Nephron (organoid): ENCODE measurements around the gene USP30.
A peak's percentile ranks its signal among the peaks of the same experiment; 100 is the strongest.

ENCODE experiments used
- H3K27ac Mint-ChIP-seq, 3 experiments: 2 replicates each; pipeline ENCODE4 v1.8.0; 2020; ENCODE audit warnings: mixed read lengths in 3 of 3, mild to moderate bottlenecking in 2 of 3, moderate library complexity in 1 of 3
- H3K27me3 Mint-ChIP-seq: 2 replicates; pipeline ENCODE4 v1.8.0; 2021; ENCODE audit warnings: low read depth, mild to moderate bottlenecking, moderate library complexity, mixed read lengths
- H3K36me3 Mint-ChIP-seq: 2 replicates; pipeline ENCODE4 v1.8.0; 2020; ENCODE audit warnings: low read depth, mixed read lengths
- H3K4me1 Mint-ChIP-seq: 2 replicates; pipeline ENCODE4 v1.8.0; 2020; ENCODE audit warnings: mixed read lengths
- H3K4me3 Mint-ChIP-seq, 3 experiments: 2 replicates each; pipeline ENCODE4 v1.8.0; 2020; ENCODE audit warnings: mild to moderate bottlenecking in 3 of 3, mixed read lengths in 3 of 3, moderate library complexity in 2 of 3
- H3K9me3 Mint-ChIP-seq: 2 replicates; pipeline ENCODE4 v1.8.0; 2020; ENCODE audit warnings: mixed read lengths
- CTCF ChIP-seq, 3 experiments: fragments of 200-600 bp; sonication (generic); IDR thresholded peaks; one replicate each; pipeline ENCODE4 v1.5.0; 2021; ENCODE audit warnings: antibody characterized with exemption in 3 of 3; ENCODE audit not compliant: unreplicated experiment in 3 of 3

The USP30 gene

GRCh38 chr12:109052414-109053323 is at the start of gene USP30:
USP30 (plus strand) TSS chr12:109052576; CDS start chr12:109052679, 103 bp downstream.
- peaks cover 15% of the 10 kb centered on the region for H3K4me1 Mint-ChIP-seq
- no peaks in the 10 kb centered on the region for H3K9me3 Mint-ChIP-seq
- H3K27ac Mint-ChIP-seq: peak within 1 kb of the TSS; percentile 82 to 97 (median 93)
- peak within 1 kb of the TSS; percentile 98 to 100 (median 99) for H3K4me3 Mint-ChIP-seq
- peaks cover 6% of the 10 kb centered on the region for H3K36me3 Mint-ChIP-seq
- no peak for TF ChIP-seq CTCF (IDR thresholded peaks at IDR 0.05; ENCODE audit: unreplicated experiment in 3 of 3)
- H3K27me3 Mint-ChIP-seq: no peaks in the 10 kb centered on the region

GRCh38 chr12:109004017-109004416 is 48.4 kb upstream of the USP30 start:
- Mint-ChIP-seq H3K4me1 (no peaks in the 10 kb centered on the region), H3K9me3 (no peaks in the 10 kb centered on the region), H3K36me3 (no peaks in the 10 kb centered on the region), H3K27me3 (peaks cover 15% of the 10 kb centered on the region), H3K4me3 (no peak overlapping the region), H3K27ac (no peak overlapping the region)
- no peak for TF ChIP-seq CTCF (IDR thresholded peaks at IDR 0.05; ENCODE audit: unreplicated experiment in 3 of 3)

- peaks cover 33% of the 10 kb centered on the region for H3K27me3 Mint-ChIP-seq
- no peak for TF ChIP-seq CTCF (IDR thresholded peaks at IDR 0.05; ENCODE audit: unreplicated experiment in 3 of 3)
- peak overlapping the region in 1 of 3 experiments; percentile 34 for H3K27ac Mint-ChIP-seq
Measured at GRCh38 chr12:109009766-109010165, 42.6 kb upstream of the USP30 start.

GRCh38 chr12:109010259-109010658 is 42.1 kb upstream of the USP30 start:
- Mint-ChIP-seq H3K36me3 (no peaks in the 10 kb centered on the region), H3K27me3 (peaks cover 33% of the 10 kb centered on the region), H3K4me1 (no peaks in the 10 kb centered on the region), H3K27ac (no peak overlapping the region), H3K9me3 (no peaks in the 10 kb centered on the region), H3K4me3 (no peak overlapping the region)
- TF ChIP-seq CTCF (IDR thresholded peaks at IDR 0.05; ENCODE audit: unreplicated experiment in 3 of 3): no peak

More at GRCh38 chr12:109009766-109010165, 42.6 kb upstream of the USP30 start:
- Mint-ChIP-seq H3K9me3 (no peaks in the 10 kb centered on the region), H3K36me3 (no peaks in the 10 kb centered on the region), H3K4me1 (no peaks in the 10 kb centered on the region), H3K4me3 (no peak overlapping the region)

GRCh38 chr12:109014984-109015765 is 37.2 kb upstream of the USP30 start:
- Mint-ChIP-seq H3K27ac (no peak overlapping the region), H3K9me3 (no peaks in the 10 kb centered on the region), H3K4me1 (no peaks in the 10 kb centered on the region), H3K4me3 (no peak overlapping the region), H3K27me3 (peaks cover 27% of the 10 kb centered on the region), H3K36me3 (no peaks in the 10 kb centered on the region)
- TF ChIP-seq CTCF (IDR thresholded peaks at IDR 0.05; ENCODE audit: unreplicated experiment in 3 of 3): no peak
